BJ (cell line): Measurements from ENCODE around the gene RIPOR3. TPM values are rescaled to one million over a fixed set of nuclear protein-coding genes. Genes with fewer than 3 reads are reported as not detected.

Experiments
- CTCF ChIA-PET: fragments of 350-600 bp; formaldehyde crosslinking; extraction: SDS; loops from one replicate; lab custom pipeline; 2021; ENCODE audit warnings: antibody characterized with exemption, inconsistent platforms; lab: Yijun Ruan, JAX
- POLR2A ChIA-PET: fragments of 300-600 bp; sonication (Branson Sonifier 250); formaldehyde crosslinking; extraction: SDS; loops from one replicate; lab custom pipeline; 2021; ENCODE audit warnings: antibody characterized with exemption; lab: Charles Lee
- DNase-seq: peaks from one replicate; pipeline ENCODE4 v3.0.0-alpha.2; 2011; ENCODE audit warnings: low read depth
- H3K27me3 ChIP-seq: 2 replicates; pipeline ENCODE4 v1.6.0; 2011; ENCODE audit warnings: low read length; ENCODE audit not compliant: control insufficient read depth, insufficient read depth
- H3K36me3 ChIP-seq: 2 replicates; pipeline ENCODE4 v1.5.1; 2011; ENCODE audit warnings: low read length; ENCODE audit not compliant: control insufficient read depth, insufficient read depth
- H3K4me3 ChIP-seq: 2 replicates; pipeline ENCODE4 v1.5.1; 2011; ENCODE audit warnings: low read depth, mild to moderate bottlenecking, control low read depth, low read length
- CTCF ChIP-seq: IDR thresholded peaks from 2 replicates; pipeline ENCODE4 v1.5.1; 2011; ENCODE audit warnings: low read depth, mild to moderate bottlenecking, control low read depth, inconsistent platforms, low read length, moderate library complexity; ENCODE audit not compliant: insufficient read depth
- polyA plus RNA-seq: library from polyadenylated mRNA; depleted of rRNA; stranded (reverse); fragments of >200 nt; gene quantifications from 2 replicates; pipeline ENCODE4 v1.2.3, GENCODE V29; 2011

Gene RIPOR3
- polyA plus RNA-seq, 1 experiment: 1.2 TPM

- DNase-seq: no peak
- Histone ChIP-seq H3K27me3 (no peaks in the 10 kb centered on the region), H3K36me3 (no peaks in the 10 kb centered on the region), H3K4me3 (no peak overlapping the region)
- POLR2A ChIA-PET: no interaction called here
- CTCF ChIA-PET: interaction anchor here (1.0 to 1.4 kb wide), 6 partner anchors 9 to 548 kb away, joined by 3 to 5 read pairs (median 3); no protein-coding TSS in a partner anchor
- TF ChIP-seq CTCF: no peak
Measured at GRCh38 chr20:50733644-50734349, 42.5 kb upstream of the RIPOR3 start.

- DNase-seq: no peak
- ChIA-PET POLR2A (no interaction called here), CTCF (interaction anchor here (0.8 to 1.4 kb wide), 3 partner anchors 18 to 62 kb away, joined by 3 to 5 read pairs (median 3); partner anchors contain the start of gene BCAS4)
- H3K27me3 ChIP-seq: no peaks in the 10 kb centered on the region
- H3K4me3 ChIP-seq: peak overlapping the region; percentile 76
- no peaks in the 10 kb centered on the region for H3K36me3 ChIP-seq
- TF ChIP-seq CTCF: no peak
Measured at GRCh38 chr20:50731930-50732690, 40.8 kb upstream of the RIPOR3 start.

GRCh38 chr20:50731055-50731929 lies 40.0 kb upstream of the RIPOR3 start, which contains the start of gene PARD6B:
Gene PARD6B (plus strand): TSS chr20:50731580. CDS start chr20:50731787, 207 bp downstream.
- H3K36me3 ChIP-seq: no peaks in the 10 kb centered on the region
- no peaks in the 10 kb centered on the region for H3K27me3 ChIP-seq
- H3K4me3 ChIP-seq: peak within 1 kb of the TSS; percentile 76
- CTCF ChIA-PET: no interaction called here
- DNase-seq: peak; percentile 68
- TF ChIP-seq CTCF: no peak
- POLR2A ChIA-PET: no interaction called here

GRCh38 chr20:50730765-50731054 lies 39.4 kb upstream of the RIPOR3 start:
- TF ChIP-seq CTCF: no peak
- Histone ChIP-seq H3K36me3 (no peaks in the 10 kb centered on the region), H3K27me3 (no peaks in the 10 kb centered on the region), H3K4me3 (peak overlapping the region; percentile 76)
- CTCF ChIA-PET: interaction anchor here (1.5 kb wide), 1 partner anchor 105 kb away, joined by 5 read pairs; no protein-coding TSS in a partner anchor
- no peak for DNase-seq
- POLR2A ChIA-PET: interaction anchor here (0.5 kb wide), 1 partner anchor 35 kb away, joined by 6 read pairs; no protein-coding TSS in a partner anchor
